H1 (cell line): Measurements from ENCODE around the gene SNX7. TPM values are rescaled to one million over a fixed set of nuclear protein-coding genes. Genes with fewer than 3 reads are reported as not detected.

ENCODE experiments used
- ASH2L ChIP-seq: fragments of 200-600, 300-600 bp; sonication (generic); IDR thresholded peaks from one replicate; pipeline ENCODE4 v1.7.1; 2017; ENCODE audit warnings: low read length
- EZH2 ChIP-seq: fragments of 200-600 bp; sonication (generic); IDR thresholded peaks from 2 replicates; pipeline ENCODE4 v1.7.1; 2012; ENCODE audit warnings: low read depth, mild to moderate bottlenecking, moderate library complexity, low read length, inconsistent platforms; ENCODE audit not compliant: severe bottlenecking
- SIN3A ChIP-seq, 2 experiments: IDR thresholded peaks in 1 of 2; conservative IDR thresholded peaks in 1 of 2; 2 replicates each; pipeline ENCODE4 v1.6.1; 2011 to 2012; ENCODE audit warnings: low read length in 2 of 2, improper control_type of control experiment in 1 of 2, low read depth in 1 of 2, mild to moderate bottlenecking in 1 of 2
- polyA plus RNA-seq, 7 experiments: library from polyadenylated mRNA; depleted of rRNA in 3 of 7; stranded (reverse) in 5 of 7; unstranded in 2 of 7; fragments of >200 nt in 5 of 7; fragments of 200-250 nt in 2 of 7; gene quantifications; 1 replicate in 5 of 7; 2 replicates in 1 of 7; 4 replicates in 1 of 7; pipeline versions ENCODE4 v1.2.1 to v1.2.3, GENCODE V29; 2011 to 2013; ENCODE audit warnings: missing spikeins in 2 of 7, mixed read lengths in 2 of 7
- total RNA-seq: library from RNA; stranded (reverse); fragmentation: NEBNext Ultra II Directional; extraction: Animal tissue kit (Norgen Biotek cat#: 25700); gene quantifications from 2 replicates; pipeline ENCODE4 v1.2.1, GENCODE V29; 2021

The SNX7 gene
- total and polyA plus RNA-seq, 2 of the 8 experiments (the other 6 are each of a cell fraction or from before 2014, with no cell fraction given): 9.2 to 23.8 TPM

DNA sequence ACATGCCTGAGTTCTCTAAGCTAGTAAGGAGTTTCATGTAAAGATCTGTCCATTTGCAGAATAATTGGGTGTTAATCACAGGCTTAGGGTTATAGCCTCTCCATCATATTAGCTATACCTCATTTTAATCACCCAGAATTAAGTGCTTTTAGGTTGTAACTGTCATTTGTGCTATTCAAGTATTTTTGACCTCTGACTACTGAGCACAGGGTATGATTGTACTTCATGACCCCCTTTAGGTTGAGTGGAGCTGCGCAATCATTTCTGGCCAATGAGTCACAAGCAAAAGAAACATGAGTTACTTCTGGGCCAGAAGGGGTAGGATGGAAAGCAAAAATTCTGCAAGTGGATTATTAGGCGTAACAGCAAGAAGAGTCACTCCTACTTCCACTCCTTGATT, 8.4 kb upstream of the SNX7 start (continued):
- TF ChIP-seq ASH2L (no peak), SIN3A (conservative IDR thresholded peaks at IDR 0.05 in 1 of 2, IDR thresholded peaks at IDR 0.05 in 1 of 2; ENCODE audit: low read depth in 1 of 2, low read length in 2 of 2) (no peak), EZH2 (no peak)
